DOHH2 (cell line): ENCODE measurements around the gene PRPSAP1.
"Not testable (repeated sequence)": the region's sequence is repeated elsewhere in the genome, so short reads cannot be mapped to it uniquely, and the experiment has no call there.

Source experiments
- H3F3A ChIP-seq: fragments of 200-600 bp; sonication (generic), shearing (Covaris generic); 2 replicates; pipeline ENCODE4 v1.6.0; 2016; ENCODE audit warnings: antibody characterized with exemption, mild to moderate bottlenecking; ENCODE audit not compliant: control insufficient read depth, insufficient read depth
- H3K27ac ChIP-seq: fragments of 200-600 bp; sonication (generic); 2 replicates; pipeline ENCODE4 v1.5.1; 2014; ENCODE audit warnings: low read depth, mild to moderate bottlenecking, low read length, moderate library complexity
- H3K27me3 ChIP-seq: fragments of 200-600 bp; sonication (generic); 2 replicates; pipeline ENCODE4 v1.6.1; 2014; ENCODE audit warnings: mild to moderate bottlenecking, low read length, mixed read lengths; ENCODE audit not compliant: control insufficient read depth
- H3K36me3 ChIP-seq: fragments of 200-600 bp; sonication (generic); 2 replicates; pipeline ENCODE4 v1.6.1; 2014; ENCODE audit warnings: mild to moderate bottlenecking, low read length, moderate library complexity, mixed read lengths; ENCODE audit not compliant: control insufficient read depth
- H3K4me1 ChIP-seq: fragments of 200-600 bp; sonication (generic); 2 replicates; pipeline ENCODE4 v1.6.1; 2014; ENCODE audit warnings: mild to moderate bottlenecking, low read length, mixed read lengths; ENCODE audit not compliant: control insufficient read depth
- H3K4me2 ChIP-seq: fragments of 200-600 bp; sonication (generic); 2 replicates; pipeline ENCODE4 v1.6.0; 2014; ENCODE audit warnings: mild to moderate bottlenecking, low read length, moderate library complexity
- H3K4me3 ChIP-seq: fragments of 200-600 bp; sonication (generic); 2 replicates; pipeline ENCODE4 v1.5.1; 2014; ENCODE audit warnings: mild to moderate bottlenecking, low read length, mixed read lengths
- H3K79me2 ChIP-seq: fragments of 200-600 bp; sonication (generic); 2 replicates; pipeline ENCODE4 v1.6.1; 2014; ENCODE audit warnings: mild to moderate bottlenecking, low read length, mixed read lengths; ENCODE audit not compliant: control insufficient read depth
- H3K9me2 ChIP-seq: fragments of 200-600 bp; sonication (generic); replicated peaks from 2 replicates; pipeline ENCODE4 v1.6.1; 2014; ENCODE audit warnings: mild to moderate bottlenecking, low read length, mixed read lengths; ENCODE audit not compliant: control insufficient read depth
- H3K9me3 ChIP-seq: fragments of 200-600 bp; sonication (generic); 2 replicates; pipeline ENCODE4 v1.6.1; 2014; ENCODE audit warnings: antibody characterized with exemption, low read length, mixed read lengths; ENCODE audit not compliant: control insufficient read depth, insufficient read depth
- H4K20me1 ChIP-seq: fragments of 200-600 bp; sonication (generic); 2 replicates; pipeline ENCODE4 v1.6.0; 2014; ENCODE audit warnings: low read depth, mild to moderate bottlenecking, antibody characterized with exemption, low read length, moderate library complexity; ENCODE audit not compliant: control insufficient read depth, insufficient read depth
- EZH2phosphoT487 ChIP-seq: fragments of 200-600 bp; sonication (generic); IDR thresholded peaks from 2 replicates; pipeline ENCODE4 v1.6.1; 2017; ENCODE audit warnings: borderline replicate concordance, mild to moderate bottlenecking, antibody characterized with exemption, low read length, moderate library complexity, mixed read lengths
- TF ChIP-seq, protein P1 (sequence below): fragments of 200-600 bp; sonication (generic); IDR thresholded peaks from one replicate; pipeline ENCODE4 v1.5.1; 2014; ENCODE audit warnings: antibody characterized with exemption, mild to moderate bottlenecking, low read depth, low read length; ENCODE audit not compliant: poor library complexity, severe bottlenecking

Gene PRPSAP1

DNA sequence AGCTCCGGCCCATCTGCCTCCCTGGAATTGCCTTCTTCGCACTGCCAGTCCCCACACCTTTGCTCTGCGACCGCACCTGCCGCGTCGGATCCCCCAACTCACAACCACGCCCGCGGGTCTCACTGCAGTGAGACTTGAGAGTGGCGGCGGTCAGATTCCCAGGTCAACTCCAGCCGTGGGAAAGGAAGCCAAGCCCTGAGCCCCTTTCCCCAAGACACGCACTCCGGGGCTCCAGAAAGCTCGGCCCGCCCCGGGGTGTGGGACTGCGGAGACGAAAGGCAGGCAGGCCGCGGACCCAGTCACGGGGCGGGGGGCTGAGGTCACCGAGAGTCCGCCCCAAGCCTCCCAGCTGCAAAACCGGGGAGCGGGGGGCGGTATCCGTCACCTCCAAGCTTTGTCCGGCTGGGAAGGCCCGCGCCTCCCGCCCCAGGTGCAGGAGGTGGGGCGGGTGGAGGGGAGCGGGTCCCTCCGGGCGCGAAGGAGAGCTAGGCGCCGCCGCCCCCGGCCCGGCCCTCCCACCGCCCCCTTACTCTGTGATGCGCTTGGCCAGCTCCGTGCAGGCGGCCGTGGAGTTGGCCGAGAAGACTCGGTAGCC, 615 bp downstream of the PRPSAP1 start:
- H3K4me2 ChIP-seq: peak overlapping the region; percentile 95
- no peaks in the 10 kb centered on the region for H3K36me3 ChIP-seq
- no peaks in the 10 kb centered on the region for H3K9me2 ChIP-seq
- peak overlapping the region; percentile 98 for H3K4me3 ChIP-seq
- peaks cover 3% of the 10 kb centered on the region for H3F3A ChIP-seq
- no peaks in the 10 kb centered on the region for H4K20me1 ChIP-seq
- no peaks in the 10 kb centered on the region for H3K9me3 ChIP-seq
- TF ChIP-seq EZH2phosphoT487: no peak
- TF ChIP-seq, protein P1, sequence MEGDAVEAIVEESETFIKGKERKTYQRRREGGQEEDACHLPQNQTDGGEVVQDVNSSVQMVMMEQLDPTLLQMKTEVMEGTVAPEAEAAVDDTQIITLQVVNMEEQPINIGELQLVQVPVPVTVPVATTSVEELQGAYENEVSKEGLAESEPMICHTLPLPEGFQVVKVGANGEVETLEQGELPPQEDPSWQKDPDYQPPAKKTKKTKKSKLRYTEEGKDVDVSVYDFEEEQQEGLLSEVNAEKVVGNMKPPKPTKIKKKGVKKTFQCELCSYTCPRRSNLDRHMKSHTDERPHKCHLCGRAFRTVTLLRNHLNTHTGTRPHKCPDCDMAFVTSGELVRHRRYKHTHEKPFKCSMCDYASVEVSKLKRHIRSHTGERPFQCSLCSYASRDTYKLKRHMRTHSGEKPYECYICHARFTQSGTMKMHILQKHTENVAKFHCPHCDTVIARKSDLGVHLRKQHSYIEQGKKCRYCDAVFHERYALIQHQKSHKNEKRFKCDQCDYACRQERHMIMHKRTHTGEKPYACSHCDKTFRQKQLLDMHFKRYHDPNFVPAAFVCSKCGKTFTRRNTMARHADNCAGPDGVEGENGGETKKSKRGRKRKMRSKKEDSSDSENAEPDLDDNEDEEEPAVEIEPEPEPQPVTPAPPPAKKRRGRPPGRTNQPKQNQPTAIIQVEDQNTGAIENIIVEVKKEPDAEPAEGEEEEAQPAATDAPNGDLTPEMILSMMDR: no peak
- peaks cover 31% of the 10 kb centered on the region for H3K4me1 ChIP-seq
- peaks cover 24% of the 10 kb centered on the region for H3K79me2 ChIP-seq
- H3K27me3 ChIP-seq: no peaks in the 10 kb centered on the region
- H3K27ac ChIP-seq: peak overlapping the region; percentile 76

DNA sequence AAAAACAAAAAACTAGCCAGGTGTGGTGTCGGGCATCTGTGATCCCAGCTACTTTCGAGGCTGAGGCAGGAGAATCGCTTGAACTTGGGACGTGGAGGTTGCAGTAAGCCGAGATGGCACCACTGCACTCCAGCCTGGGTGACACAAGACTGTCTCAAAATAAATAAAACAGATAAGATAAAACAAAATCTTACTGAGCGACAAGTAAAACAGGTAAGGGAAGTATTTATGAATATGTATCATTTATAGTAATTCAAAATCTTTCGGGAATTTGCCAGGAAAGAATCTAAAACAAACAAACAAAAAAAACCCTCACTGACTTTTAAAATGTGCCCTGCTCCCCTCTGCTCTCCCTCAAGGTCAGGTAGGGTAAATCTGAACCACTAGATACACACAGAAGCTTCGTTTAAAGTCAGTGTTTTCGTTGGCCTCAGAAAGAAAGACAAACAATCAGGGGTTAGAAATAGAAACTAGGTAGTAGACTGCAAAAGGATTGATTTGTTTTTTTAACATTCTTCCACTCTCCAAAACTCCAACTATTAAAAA, 2.1 kb downstream of the PRPSAP1 start:
- peaks cover 3% of the 10 kb centered on the region for H3F3A ChIP-seq

DNA sequence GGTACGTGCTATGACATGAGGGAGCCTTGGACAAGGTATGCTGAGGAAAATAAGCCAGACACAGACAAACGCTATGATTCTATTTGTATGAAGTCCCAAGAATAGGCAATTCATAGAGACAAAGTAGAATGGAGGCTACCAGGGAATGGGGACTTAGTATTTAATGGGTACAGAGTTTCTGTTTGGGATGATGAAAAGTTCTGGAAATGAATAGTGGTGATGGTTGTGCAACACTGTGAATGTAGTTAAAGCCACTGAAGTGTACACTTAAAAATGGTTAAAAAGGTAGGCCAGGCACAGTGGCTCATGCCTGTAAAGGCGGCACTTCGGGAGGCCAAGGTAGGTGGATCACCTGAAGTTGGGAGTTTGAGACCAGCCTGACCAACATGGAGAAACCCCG, 3.3 kb downstream of the PRPSAP1 start:
- TF ChIP-seq EZH2phosphoT487: no peak
- TF ChIP-seq, protein P1: no peak
- Histone ChIP-seq H3K4me3 (no peak overlapping the region), H3K27ac (no peak overlapping the region), H3K79me2 (peaks cover 24% of the 10 kb centered on the region), H3K4me1 (peaks cover 18% of the 10 kb centered on the region), H3K36me3 (peaks cover 13% of the 10 kb centered on the region; the same call in 1 of the 2 replicates), H3K4me2 (no peak overlapping the region), H3F3A (peaks cover 3% of the 10 kb centered on the region), H4K20me1 (no peaks in the 10 kb centered on the region), H3K9me3 (no peaks in the 10 kb centered on the region), H3K27me3 (no peaks in the 10 kb centered on the region), H3K9me2 (no peaks in the 10 kb centered on the region)

More for the DNA sequence above, 2.1 kb downstream of the PRPSAP1 start:
- Histone ChIP-seq H3K4me3 (no peak overlapping the region), H3K4me1 (peaks cover 20% of the 10 kb centered on the region), H3K79me2 (peaks cover 24% of the 10 kb centered on the region), H3K4me2 (peak overlapping the region; percentile 43), H3K36me3 (peaks cover 4% of the 10 kb centered on the region; the same call in 1 of the 2 replicates), H3K9me2 (no peaks in the 10 kb centered on the region), H3K27me3 (no peaks in the 10 kb centered on the region), H3K9me3 (no peaks in the 10 kb centered on the region), H3K27ac (no peak overlapping the region), H4K20me1 (no peaks in the 10 kb centered on the region)
- TF ChIP-seq, protein P1: no peak
- TF ChIP-seq EZH2phosphoT487: no peak

DNA sequence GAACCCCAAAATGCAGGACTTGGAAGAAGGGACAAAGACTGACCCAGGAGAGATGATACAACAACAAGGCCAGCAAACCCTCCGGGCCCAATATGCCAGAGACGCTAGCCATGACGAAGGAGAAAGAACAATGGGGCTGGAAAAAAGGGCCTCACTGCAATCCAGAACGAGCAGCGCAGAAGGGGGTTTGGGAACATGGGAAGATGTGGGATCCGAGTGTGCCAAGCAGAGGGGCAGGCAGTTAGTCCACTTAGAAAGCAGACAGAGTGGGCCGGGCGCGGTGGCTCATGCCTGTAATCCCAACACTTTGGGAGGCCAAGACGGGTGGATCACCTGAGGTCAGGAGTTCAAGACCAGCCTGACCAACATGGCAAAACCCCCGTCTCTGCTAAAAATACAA, 6.8 kb downstream of the PRPSAP1 start:
- peaks cover 21% of the 10 kb centered on the region for H3K36me3 ChIP-seq
- H3F3A ChIP-seq, H3K27me3 ChIP-seq, H3K4me2 ChIP-seq, H3K4me1 ChIP-seq, H4K20me1 ChIP-seq, H3K9me2 ChIP-seq, H3K4me3 ChIP-seq, H3K9me3 ChIP-seq, H3K27ac ChIP-seq: not testable (repeated sequence)
- peaks cover 12% of the 10 kb centered on the region for H3K79me2 ChIP-seq
